ENCODE data around the gene AGXT.

The AGXT gene

DNA sequence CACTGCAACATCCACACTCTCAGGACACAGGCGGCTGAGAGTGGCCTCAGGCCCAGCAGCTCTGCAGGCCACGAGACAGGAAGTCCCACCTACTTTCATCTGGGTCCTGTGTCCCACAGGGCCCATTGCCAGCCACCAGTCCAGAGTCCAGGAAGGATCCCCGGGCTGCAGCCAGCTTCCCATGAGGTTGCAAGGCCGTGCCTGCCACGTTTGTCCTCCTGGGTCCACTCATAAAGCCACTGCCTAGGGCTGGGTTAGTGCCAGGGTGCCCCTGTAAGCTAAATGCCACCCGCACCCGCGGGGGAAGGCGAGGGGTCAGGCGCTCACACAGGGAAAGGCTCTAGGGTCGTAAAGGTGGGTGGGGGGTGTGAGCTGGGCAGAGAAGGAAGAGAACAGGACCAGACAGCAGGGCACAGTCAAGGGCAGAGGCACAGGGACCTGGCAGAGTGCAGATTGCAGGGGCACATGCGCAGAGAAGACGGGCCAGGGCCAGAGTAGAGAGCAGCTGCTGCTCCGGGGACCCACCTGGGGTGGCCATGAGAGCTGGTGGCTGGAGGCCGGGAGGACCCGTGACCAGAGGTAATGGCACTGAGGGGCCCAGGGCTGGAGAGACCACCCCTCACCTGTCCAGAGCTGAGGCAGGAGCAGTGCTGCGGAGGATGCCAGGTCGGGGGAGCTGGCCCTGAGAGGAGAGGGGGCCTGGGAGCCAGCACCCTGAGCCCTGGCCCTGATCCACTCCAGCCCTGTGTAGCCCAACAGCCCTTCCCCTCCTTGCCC lies 8.0 kb downstream of the AGXT start:
- Histone ChIP-seq H3K4me1 (ENCODE audit: control insufficient read depth, insufficient read depth, low read length) (no peaks in the 10 kb centered on the region), H3K4me3 (ENCODE audit: insufficient read depth, low read depth, low read length) (no peak overlapping the region), H3K9me3 (ENCODE audit: control insufficient read depth, low read length) (no peaks in the 10 kb centered on the region), H3K27ac (ENCODE audit: insufficient read depth, low read depth, low read length, poor library complexity, severe bottlenecking) (no peak overlapping the region), H3K27me3 (ENCODE audit: control insufficient read depth, insufficient read depth, low read length, poor library complexity, severe bottlenecking) (no peaks in the 10 kb centered on the region), H3K36me3 (ENCODE audit: control insufficient read depth, insufficient read depth, low read length) (no peaks in the 10 kb centered on the region)
- 93% methylated on average over 18 of the region's 18 CpGs for WGBS, 2 experiments

- Histone ChIP-seq H3K9me3 (ENCODE audit: control insufficient read depth, low read length) (no peaks in the 10 kb centered on the region), H3K36me3 (ENCODE audit: control insufficient read depth, insufficient read depth, low read length) (no peaks in the 10 kb centered on the region), H3K27ac (ENCODE audit: insufficient read depth, low read depth, low read length, poor library complexity, severe bottlenecking) (no peak overlapping the region), H3K4me1 (ENCODE audit: control insufficient read depth, insufficient read depth, low read length) (no peaks in the 10 kb centered on the region), H3K4me3 (ENCODE audit: insufficient read depth, low read depth, low read length) (no peak overlapping the region), H3K27me3 (ENCODE audit: control insufficient read depth, insufficient read depth, low read length, poor library complexity, severe bottlenecking) (no peaks in the 10 kb centered on the region)
- WGBS, 2 experiments: 91 to 92% methylated on average over 40 of the region's 40 CpGs
Measured at GRCh38 chr2:240877460-240878340, 9.1 kb downstream of the AGXT start.

DNA sequence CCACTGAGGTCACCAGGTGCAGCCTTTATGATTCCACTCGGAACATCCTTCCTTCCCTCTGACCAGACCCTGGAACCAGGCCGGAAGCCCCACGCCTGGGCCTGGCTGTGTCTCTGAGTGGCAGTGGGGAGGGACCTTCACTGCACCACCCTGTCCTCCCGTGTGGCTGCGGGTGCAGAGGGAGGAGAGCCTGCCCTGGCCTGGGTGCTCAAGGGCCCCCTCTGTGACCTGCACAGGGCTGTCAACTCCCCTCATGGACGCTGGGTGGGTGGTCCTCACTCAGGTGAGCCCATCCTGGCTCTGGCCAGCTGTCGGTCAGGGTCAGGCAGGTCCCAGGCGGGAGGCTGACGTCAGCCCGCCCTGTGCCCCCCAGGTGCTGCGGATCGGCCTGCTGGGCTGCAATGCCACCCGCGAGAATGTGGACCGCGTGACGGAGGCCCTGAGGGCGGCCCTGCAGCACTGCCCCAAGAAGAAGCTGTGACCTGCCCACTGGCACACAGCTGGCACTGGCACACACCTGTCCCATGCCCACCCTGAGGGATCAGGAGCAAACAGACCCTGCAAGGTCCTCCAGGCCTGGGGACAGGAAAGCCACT lies 9.8 kb downstream of the AGXT start:
- 93 to 94% methylated on average over 18 of the region's 18 CpGs for WGBS, 2 experiments
- H3K9me3 ChIP-seq (ENCODE audit: control insufficient read depth, low read length): no peaks in the 10 kb centered on the region

GRCh38 chr2:240879105-240879504 lies 10.5 kb downstream of the AGXT start:
- no peaks in the 10 kb centered on the region for H3K4me1 ChIP-seq (ENCODE audit: control insufficient read depth, insufficient read depth, low read length)
- H3K27me3 ChIP-seq (ENCODE audit: control insufficient read depth, insufficient read depth, low read length, poor library complexity, severe bottlenecking): no peaks in the 10 kb centered on the region
- H3K4me3 ChIP-seq (ENCODE audit: insufficient read depth, low read depth, low read length): no peak overlapping the region
- no peaks in the 10 kb centered on the region for H3K9me3 ChIP-seq (ENCODE audit: control insufficient read depth, low read length)
- WGBS, 2 experiments: 93% methylated on average over 7 of the region's 7 CpGs
- no peak overlapping the region for H3K27ac ChIP-seq (ENCODE audit: insufficient read depth, low read depth, low read length, poor library complexity, severe bottlenecking)
- H3K36me3 ChIP-seq (ENCODE audit: control insufficient read depth, insufficient read depth, low read length): no peaks in the 10 kb centered on the region

More for the DNA sequence above, 9.8 kb downstream of the AGXT start:
- no peak overlapping the region for H3K27ac ChIP-seq (ENCODE audit: insufficient read depth, low read depth, low read length, poor library complexity, severe bottlenecking)
- no peaks in the 10 kb centered on the region for H3K36me3 ChIP-seq (ENCODE audit: control insufficient read depth, insufficient read depth, low read length)
- no peaks in the 10 kb centered on the region for H3K4me1 ChIP-seq (ENCODE audit: control insufficient read depth, insufficient read depth, low read length)
- no peak overlapping the region for H3K4me3 ChIP-seq (ENCODE audit: insufficient read depth, low read depth, low read length)
- H3K27me3 ChIP-seq (ENCODE audit: control insufficient read depth, insufficient read depth, low read length, poor library complexity, severe bottlenecking): no peaks in the 10 kb centered on the region

GRCh38 chr2:240881913-240882312 lies 13.3 kb downstream of the AGXT start:
- H3K9me3 ChIP-seq (ENCODE audit: control insufficient read depth, low read length): no peaks in the 10 kb centered on the region

GRCh38 chr2:240884221-240884620 lies 15.6 kb downstream of the AGXT start:
- H3K4me1 ChIP-seq (ENCODE audit: control insufficient read depth, insufficient read depth, low read length): no peaks in the 10 kb centered on the region
- H3K36me3 ChIP-seq (ENCODE audit: control insufficient read depth, insufficient read depth, low read length): no peaks in the 10 kb centered on the region
- no peak overlapping the region for H3K4me3 ChIP-seq (ENCODE audit: insufficient read depth, low read depth, low read length)
- H3K9me3 ChIP-seq (ENCODE audit: control insufficient read depth, low read length): no peaks in the 10 kb centered on the region
- H3K27ac ChIP-seq (ENCODE audit: insufficient read depth, low read depth, low read length, poor library complexity, severe bottlenecking): no peak overlapping the region
- no peaks in the 10 kb centered on the region for H3K27me3 ChIP-seq (ENCODE audit: control insufficient read depth, insufficient read depth, low read length, poor library complexity, severe bottlenecking)
- 90 to 91% methylated on average over 2 of the region's 2 CpGs for WGBS, 2 experiments

More at GRCh38 chr2:240881913-240882312, 13.3 kb downstream of the AGXT start:
- Histone ChIP-seq H3K27ac (ENCODE audit: insufficient read depth, low read depth, low read length, poor library complexity, severe bottlenecking) (no peak overlapping the region), H3K27me3 (ENCODE audit: control insufficient read depth, insufficient read depth, low read length, poor library complexity, severe bottlenecking) (no peaks in the 10 kb centered on the region), H3K4me1 (ENCODE audit: control insufficient read depth, insufficient read depth, low read length) (no peaks in the 10 kb centered on the region), H3K4me3 (ENCODE audit: insufficient read depth, low read depth, low read length) (no peak overlapping the region), H3K36me3 (ENCODE audit: control insufficient read depth, insufficient read depth, low read length) (no peaks in the 10 kb centered on the region)
- 88 to 93% methylated on average over 6 of the region's 6 CpGs for WGBS, 2 experiments

DNA sequence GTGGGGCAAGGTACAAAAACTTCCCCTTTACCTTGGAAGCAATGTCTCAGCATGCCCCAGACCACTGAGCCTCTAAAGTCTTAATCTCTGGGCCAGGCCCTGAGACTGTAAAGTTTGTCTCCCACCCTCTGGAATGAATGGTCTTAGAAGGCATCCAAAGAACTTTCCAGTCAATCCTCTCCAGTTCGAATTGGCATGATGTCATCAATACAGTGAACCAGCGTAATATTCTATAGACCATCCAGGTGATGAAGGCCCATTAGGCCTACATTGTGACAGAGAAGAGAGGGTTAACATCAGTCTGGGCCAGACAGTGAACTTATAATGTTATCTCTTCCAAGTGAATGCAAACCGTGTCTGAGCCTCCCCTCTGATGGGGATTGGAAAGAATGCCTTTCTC lies 16.1 kb downstream of the AGXT start:
- no peak overlapping the region for H3K27ac ChIP-seq (ENCODE audit: insufficient read depth, low read depth, low read length, poor library complexity, severe bottlenecking)
- H3K27me3 ChIP-seq (ENCODE audit: control insufficient read depth, insufficient read depth, low read length, poor library complexity, severe bottlenecking): no peaks in the 10 kb centered on the region
- H3K36me3 ChIP-seq (ENCODE audit: control insufficient read depth, insufficient read depth, low read length): no peaks in the 10 kb centered on the region
- WGBS, 2 experiments: 89 to 93% methylated on average over 3 of the region's 3 CpGs
- no peaks in the 10 kb centered on the region for H3K9me3 ChIP-seq (ENCODE audit: control insufficient read depth, low read length)
- H3K4me1 ChIP-seq (ENCODE audit: control insufficient read depth, insufficient read depth, low read length): no peaks in the 10 kb centered on the region
- H3K4me3 ChIP-seq (ENCODE audit: insufficient read depth, low read depth, low read length): no peak overlapping the region

- Histone ChIP-seq H3K4me3 (ENCODE audit: insufficient read depth, low read depth, low read length) (no peak overlapping the region), H3K27ac (ENCODE audit: insufficient read depth, low read depth, low read length, poor library complexity, severe bottlenecking) (no peak overlapping the region), H3K4me1 (ENCODE audit: control insufficient read depth, insufficient read depth, low read length) (no peaks in the 10 kb centered on the region)
Measured at GRCh38 chr2:240885566-240885965, 16.9 kb downstream of the AGXT start.

GRCh38 chr2:240886023-240886565 lies 17.5 kb downstream of the AGXT start:
- H3K9me3 ChIP-seq (ENCODE audit: control insufficient read depth, low read length): no peaks in the 10 kb centered on the region
- no peak overlapping the region for H3K27ac ChIP-seq (ENCODE audit: insufficient read depth, low read depth, low read length, poor library complexity, severe bottlenecking)
- no peaks in the 10 kb centered on the region for H3K36me3 ChIP-seq (ENCODE audit: control insufficient read depth, insufficient read depth, low read length)
- H3K27me3 ChIP-seq (ENCODE audit: control insufficient read depth, insufficient read depth, low read length, poor library complexity, severe bottlenecking): no peaks in the 10 kb centered on the region
- H3K4me3 ChIP-seq (ENCODE audit: insufficient read depth, low read depth, low read length): no peak overlapping the region
- H3K4me1 ChIP-seq (ENCODE audit: control insufficient read depth, insufficient read depth, low read length): no peaks in the 10 kb centered on the region
- 87 to 93% methylated on average over 4 to 5 of the region's 5 CpGs for WGBS, 2 experiments

More at GRCh38 chr2:240885566-240885965, 16.9 kb downstream of the AGXT start:
- Histone ChIP-seq H3K36me3 (ENCODE audit: control insufficient read depth, insufficient read depth, low read length) (no peaks in the 10 kb centered on the region), H3K27me3 (ENCODE audit: control insufficient read depth, insufficient read depth, low read length, poor library complexity, severe bottlenecking) (no peaks in the 10 kb centered on the region), H3K9me3 (ENCODE audit: control insufficient read depth, low read length) (no peaks in the 10 kb centered on the region)
- 91 to 95% methylated on average over 1 of the region's 1 CpG for WGBS, 2 experiments

Measured in ectodermal cell (in vitro differentiated cells).